GM19035 (cell line): ENCODE data around the gene SRPRB.

ENCODE experiments used
- ATAC-seq: cut with Tn5 transposase; IDR thresholded peaks from one replicate; pipeline ENCODE4 v1.9.1; 2021; ENCODE audit not compliant: unreplicated experiment

SRPRB gene

GRCh38 chr3:133825969-133826727, 20.5 kb downstream of the SRPRB start:
- no peak for ATAC-seq

GRCh38 chr3:133827136-133827535, 21.5 kb downstream of the SRPRB start:
- no peak for ATAC-seq

- ATAC-seq = no peak
Measured at GRCh38 chr3:133827684-133828083, 22.1 kb downstream of the SRPRB start.

- ATAC-seq = no peak
Measured at GRCh38 chr3:133828576-133829309, 23.1 kb downstream of the SRPRB start.

GRCh38 chr3:133829310-133829707, 23.7 kb downstream of the SRPRB start:
- no peak for ATAC-seq

DNA sequence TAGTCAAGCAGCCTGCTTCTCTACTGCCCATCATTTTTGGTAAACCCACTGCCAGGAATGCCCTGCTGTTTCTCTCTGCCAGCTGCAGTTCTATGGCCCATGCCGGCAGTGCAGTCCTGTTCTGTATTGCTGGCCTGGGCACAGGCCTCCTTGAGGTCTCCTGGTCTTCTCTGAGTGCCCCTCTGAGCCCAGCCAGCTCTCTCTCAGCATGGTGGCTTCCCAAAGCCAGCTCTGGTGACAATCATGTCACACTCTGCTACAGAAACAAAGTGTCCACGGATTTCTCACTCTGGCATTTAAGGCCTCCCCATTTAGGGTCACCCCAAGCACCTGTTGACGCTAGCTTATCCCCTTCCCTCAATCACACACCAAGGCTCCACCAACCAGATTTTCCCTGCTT, 24.5 kb downstream of the SRPRB start:
- ATAC-seq = no peak

DNA sequence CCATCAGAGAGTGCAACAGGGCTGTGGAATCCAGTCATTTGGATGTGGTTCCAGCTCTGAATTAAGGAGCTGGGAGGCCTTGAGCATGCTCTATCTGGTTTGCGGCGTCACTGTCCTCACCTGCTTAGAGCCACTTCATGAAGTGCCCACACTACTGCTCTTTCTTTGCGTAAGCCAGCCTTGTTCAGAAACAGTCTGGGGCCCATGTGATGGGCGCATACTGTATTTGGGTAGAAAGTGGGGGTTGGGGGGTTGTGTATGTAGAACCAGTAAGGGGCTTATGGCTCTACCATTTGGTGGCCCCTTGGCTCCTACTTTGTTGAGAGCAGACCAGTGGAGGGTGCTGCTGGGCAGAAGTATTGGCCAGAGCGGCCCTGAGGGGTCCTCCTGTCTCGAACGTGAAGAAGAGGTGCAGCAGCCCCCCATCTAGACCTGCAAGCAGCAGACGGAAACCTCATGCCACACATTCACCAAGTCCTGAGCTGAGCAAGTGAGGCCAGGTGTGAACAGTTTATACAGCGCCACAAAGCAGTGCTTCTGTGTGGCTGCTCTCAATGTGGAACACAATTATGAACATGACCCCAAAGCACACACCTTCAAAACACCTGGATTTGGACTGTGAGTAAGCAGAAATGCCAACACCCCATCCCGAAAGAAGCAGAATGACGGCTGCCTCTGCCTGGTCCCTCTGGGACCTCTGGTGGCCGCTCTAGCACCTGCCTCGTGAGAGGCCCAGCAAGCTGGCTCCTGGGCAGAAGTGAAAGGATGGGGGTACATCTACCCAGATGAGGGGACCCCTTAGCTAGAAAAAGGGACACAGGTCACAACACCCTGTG, 26.6 kb downstream of the SRPRB start:
- no peak for ATAC-seq

- no peak for ATAC-seq
Measured at GRCh38 chr3:133832802-133833144, 27.2 kb downstream of the SRPRB start.

GRCh38 chr3:133833267-133833666, 27.7 kb downstream of the SRPRB start:
- ATAC-seq = no peak

GRCh38 chr3:133833880-133834620, 28.4 kb downstream of the SRPRB start:
- no peak for ATAC-seq

- ATAC-seq = no peak
Measured at GRCh38 chr3:133834621-133835417, 29.2 kb downstream of the SRPRB start.

DNA sequence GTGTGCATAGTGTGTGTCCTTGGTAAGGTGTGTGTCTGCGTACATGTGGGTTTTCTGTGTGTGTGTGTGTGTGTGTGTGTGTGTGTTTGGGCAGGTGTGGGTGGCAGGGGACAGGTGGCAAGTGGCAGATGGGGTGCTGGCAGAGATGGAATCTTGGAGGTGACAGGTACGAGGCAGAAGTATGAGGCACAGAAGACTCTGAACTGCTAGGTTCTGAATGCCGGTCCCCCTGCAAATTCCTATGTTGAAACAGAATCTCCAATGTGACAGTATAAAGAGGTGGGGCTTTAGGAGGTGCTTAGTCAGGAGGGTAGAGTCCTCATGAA, 29.8 kb downstream of the SRPRB start:
- no peak for ATAC-seq

- no peak for ATAC-seq
Measured at GRCh38 chr3:133835961-133836360, 30.3 kb downstream of the SRPRB start.

DNA sequence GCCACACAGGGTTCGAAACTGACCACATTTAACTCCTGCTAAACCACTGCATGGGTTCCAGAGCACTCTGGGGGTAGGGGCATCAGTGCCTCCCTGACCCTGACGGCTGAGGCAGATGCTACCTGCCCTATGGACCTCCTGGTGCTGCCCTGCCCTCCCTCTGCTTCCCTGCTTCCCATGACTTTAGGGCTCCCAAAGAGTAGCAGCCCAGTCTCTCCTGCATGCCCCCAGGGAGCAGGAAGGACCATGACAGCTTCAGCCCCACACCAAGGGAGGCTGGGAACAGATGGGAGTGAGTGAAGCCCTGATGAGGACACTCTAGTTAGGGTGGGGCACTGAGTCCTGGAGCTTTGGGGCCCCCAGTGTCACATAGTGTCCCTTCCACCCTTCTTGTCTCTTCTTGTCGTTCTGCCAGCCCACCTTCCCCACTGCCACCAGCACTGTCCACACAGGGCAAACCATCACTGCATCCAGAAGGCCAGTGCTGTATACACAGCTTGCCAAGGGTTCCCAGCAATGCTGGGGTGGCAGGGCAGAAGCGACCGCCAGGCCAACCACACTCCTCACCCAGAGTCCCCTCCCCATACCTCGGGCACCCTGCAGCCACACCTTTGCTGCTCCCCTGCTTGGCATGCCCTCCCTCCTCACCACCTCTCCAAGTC, 31.0 kb downstream of the SRPRB start:
- no peak for ATAC-seq

GRCh38 chr3:133837487-133838295, 32.1 kb downstream of the SRPRB start:
- no peak for ATAC-seq

DNA sequence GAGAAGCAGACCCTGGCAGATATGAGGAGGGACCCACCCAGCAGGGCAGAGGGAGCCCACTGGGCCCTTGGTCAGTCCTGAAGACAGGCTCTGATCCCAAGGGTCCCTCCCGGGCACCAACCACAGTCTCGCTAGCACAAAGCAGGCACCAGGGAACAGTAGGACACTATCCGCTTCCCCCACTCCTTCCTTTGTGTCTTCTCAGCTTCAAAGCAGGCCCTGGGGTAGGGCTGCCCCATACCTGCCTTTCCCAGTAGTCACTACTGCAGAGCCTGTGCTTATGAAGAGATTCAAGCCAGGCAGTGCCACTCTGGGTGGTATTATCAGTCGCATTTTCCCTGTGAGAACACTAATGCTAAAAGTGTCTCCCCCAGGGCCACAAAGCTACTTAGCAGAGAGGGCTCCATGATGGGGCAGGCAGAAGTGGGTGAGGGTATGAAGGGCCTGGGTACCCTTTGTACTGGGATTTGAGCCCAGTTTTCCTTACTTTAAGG, 32.7 kb downstream of the SRPRB start:
- ATAC-seq = no peak

DNA sequence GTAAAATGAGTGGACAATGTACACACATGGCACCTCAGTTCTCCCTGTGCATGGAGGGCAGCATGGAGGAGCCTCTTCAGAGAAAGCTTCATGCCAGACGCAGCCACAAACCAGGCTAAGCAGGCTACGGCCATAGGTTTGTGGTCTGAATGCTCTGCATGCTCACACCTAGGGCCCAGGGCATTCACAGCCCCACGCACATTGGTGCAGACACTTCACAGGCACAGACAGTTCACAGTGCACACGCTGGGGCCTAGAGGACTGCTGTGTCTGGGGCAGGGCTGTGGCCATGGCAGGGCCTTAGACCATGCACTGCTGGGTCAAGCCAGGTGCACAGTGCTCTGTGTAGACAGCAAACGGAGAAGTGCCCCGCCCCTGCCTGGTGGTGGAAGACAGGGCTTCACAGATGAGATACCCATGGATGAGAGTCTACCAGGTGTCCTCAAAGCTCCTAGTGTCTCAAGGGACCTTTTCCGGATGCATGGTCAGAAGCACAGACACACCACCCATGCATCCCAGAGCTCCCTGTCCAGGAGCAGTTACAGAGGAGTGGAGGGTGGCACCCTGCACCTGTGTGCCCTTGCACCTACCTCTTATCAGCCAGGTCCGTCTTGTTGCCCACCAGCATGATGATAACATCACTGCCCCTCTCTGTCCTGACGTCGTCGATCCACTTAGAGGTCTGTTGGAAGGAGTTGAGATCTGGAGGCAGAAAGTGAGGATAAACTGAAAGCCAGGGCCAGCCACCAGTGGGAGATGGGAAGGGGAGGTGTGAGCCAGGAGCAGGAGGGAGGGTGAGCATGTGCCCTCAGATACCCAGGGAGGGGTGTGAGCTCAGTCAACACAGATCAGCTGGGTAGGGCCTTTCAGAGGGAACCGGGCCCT, 33.5 kb downstream of the SRPRB start:
- ATAC-seq = no peak
